ENCODE data around the gene DLG2. TPM values are rescaled to one million over a fixed set of nuclear protein-coding genes. Genes with fewer than 3 reads are reported as not detected.

Gene DLG2
- polyA plus RNA-seq, 1 experiment = 0.68 TPM

GRCh38 chr11:83408946-83409345, 2218.2 kb downstream of the DLG2 start:
- Histone ChIP-seq H3K27me3 (ENCODE audit: control insufficient read depth, insufficient read depth, low read length) (no peaks in the 10 kb centered on the region), H3K4me3 (ENCODE audit: low read depth, low read length) (no peak overlapping the region), H3K9me3 (ENCODE audit: control insufficient read depth, insufficient read depth, low read length) (no peaks in the 10 kb centered on the region), H3K27ac (ENCODE audit: low read depth, low read length) (no peak overlapping the region)
- DNase-seq (ENCODE audit: low read depth, low spot score) = no peak
- CTCF ChIA-PET = no interaction called here
- TF ChIP-seq CTCF (IDR thresholded peaks at IDR 0.05; ENCODE audit: low read depth, low read length) = no peak
- POLR2A ChIA-PET = no interaction called here

Small RNAs within 50 kb of the gene (small RNA-seq; reads per million reads assigned to genes)
- not detected for gene RF02112 (ENCODE audit: insufficient read length, low read depth)
- not detected for gene RF02113 (ENCODE audit: insufficient read length, low read depth)
- not detected for gene RNU6-1292P (ENCODE audit: insufficient read length, low read depth)

Other genes starting within 250 kb of the DLG2 start
- 59.0 and 86.2 TPM in 2 replicates for gene TMEM126B, start 1.2 kb upstream of the DLG2 start, polyA plus RNA-seq (2011; rRNA removed)
- 65.2 and 104 TPM in 2 replicates for gene TMEM126A, start 20.6 kb upstream of the DLG2 start, polyA plus RNA-seq (2011; rRNA removed)
- 19.3 and 25.0 TPM in 2 replicates for gene CREBZF, start 37.8 kb upstream of the DLG2 start, polyA plus RNA-seq (2011; rRNA removed)
- 2.5 and 2.7 TPM in 2 replicates for gene CCDC89, start 58.9 kb upstream of the DLG2 start, polyA plus RNA-seq (2011; rRNA removed)
- gene SYTL2, start 183.8 kb upstream of the DLG2 start, polyA plus RNA-seq (2011; rRNA removed) = 122 and 169 TPM in 2 replicates
- not detected in 2 replicates for gene CCDC83, start 228.0 kb upstream of the DLG2 start, polyA plus RNA-seq (2011; rRNA removed)